Adipose tissue (tissue), 3 donors: ENCODE measurements around the gene ZNF565. TPM values are rescaled to one million over a fixed set of nuclear protein-coding genes. Genes with fewer than 3 reads are reported as not detected.

Source experiments
- H3K27ac ChIP-seq: one replicate; pipeline ENCODE4 v1.5.1; 2013; ENCODE audit warnings: low read depth, low read length
- WGBS, 3 donors: extraction: QIAGEN DNeasy Blood & Tissue Kit; methylation state at CpG; one replicate each; pipeline ENCODE4 v1.1.7; 2013; 5-methylcytosine and 5-hydroxymethylcytosine counted together
- polyA plus RNA-seq, 3 donors: library from polyadenylated mRNA; stranded (reverse); fragments of 200-250 nt; gene quantifications; one replicate each; pipeline ENCODE4 v1.2.3, GENCODE V29; 2013
- donor health status: healthy with polysubstance abuse.
- donor health status: Bipolar disorder and iron deficiency.
- donor health status: healthy.

Gene ZNF565
- polyA plus RNA-seq, 3 donors = 2.5 TPM

GRCh38 chr19:36160821-36161596 is 53.5 kb downstream of the ZNF565 start:
- WGBS, 3 donors = 90 to 95% (median 92%) methylated on average over 7 of the region's 7 CpGs
- no peak overlapping the region for H3K27ac ChIP-seq

GRCh38 chr19:36153126-36153525 is 61.3 kb downstream of the ZNF565 start:
- 91 to 95% (median 93%) methylated on average over 10 of the region's 10 CpGs for WGBS, 3 donors
- no peak overlapping the region for H3K27ac ChIP-seq

- H3K27ac ChIP-seq = peak within 1 kb of the TSS; percentile 35
- 12 to 58% (median 23%) methylated on average over 40 of the region's 40 CpGs for WGBS, 3 donors
These were observed 61.9 kb downstream of the ZNF565 start, which contains the start of gene COX7A1 for GRCh38 chr19:36152352-36153091. Gene COX7A1, minus strand, starts transcription at chr19:36152447. Its CDS starts 40 bp downstream, at chr19:36152407.

GRCh38 chr19:36152019-36152351 is 62.5 kb downstream of the ZNF565 start:
- 28 to 60% (median 32%) methylated on average over 15 to 16 of the region's 16 CpGs for WGBS, 3 donors

GRCh38 chr19:36151144-36152018 is 63.1 kb downstream of the ZNF565 start:
- WGBS, 3 donors = 48 to 65% (median 51%) methylated on average over 42 to 47 of the region's 47 CpGs
- H3K27ac ChIP-seq = peak overlapping the region; percentile 35

More at GRCh38 chr19:36152019-36152351, 62.5 kb downstream of the ZNF565 start:
- H3K27ac ChIP-seq = peak overlapping the region; percentile 35

GRCh38 chr19:36150586-36150985 is 63.9 kb downstream of the ZNF565 start:
- 56 to 65% (median 59%) methylated on average over 5 of the region's 5 CpGs for WGBS, 3 donors

GRCh38 chr19:36149673-36150406 is 64.6 kb downstream of the ZNF565 start:
- H3K27ac ChIP-seq = no peak overlapping the region
- WGBS, 3 donors = 83 to 85% (median 84%) methylated on average over 13 of the region's 13 CpGs

More at GRCh38 chr19:36150586-36150985, 63.9 kb downstream of the ZNF565 start:
- H3K27ac ChIP-seq = no peak overlapping the region

GRCh38 chr19:36144624-36145023 is 69.8 kb downstream of the ZNF565 start:
- H3K27ac ChIP-seq = no peak overlapping the region
- WGBS, 3 donors = 98 to 99% (median 98%) methylated on average over 6 of the region's 6 CpGs

- no peak overlapping the region for H3K27ac ChIP-seq
- 76 to 88% (median 83%) methylated on average over 9 of the region's 9 CpGs for WGBS, 3 donors
These were observed 72.0 kb downstream of the ZNF565 start for GRCh38 chr19:36142496-36142895.

GRCh38 chr19:36142046-36142445 is 72.4 kb downstream of the ZNF565 start:
- 92 to 97% (median 92%) methylated on average over 8 to 14 of the region's 14 CpGs for WGBS, 3 donors
- H3K27ac ChIP-seq = no peak overlapping the region

- WGBS, 3 donors = 21 to 38% (median 35%) methylated on average over 24 to 42 of the region's 42 CpGs
- H3K27ac ChIP-seq = peak overlapping the region; percentile 99
These were observed 73.2 kb downstream of the ZNF565 start for GRCh38 chr19:36141039-36141927.

- 0 to 1% (median 0%) methylated on average over 29 to 31 of the region's 31 CpGs for WGBS, 3 donors
- peak overlapping the region; percentile 99 for H3K27ac ChIP-seq
These were observed 74.0 kb downstream of the ZNF565 start for GRCh38 chr19:36140304-36141038.

GRCh38 chr19:36139473-36140303 is 74.8 kb downstream of the ZNF565 start, which contains the start of gene CAPNS1:
Gene CAPNS1, plus strand, starts transcription at chr19:36140066. Its CDS starts 946 bp downstream, at chr19:36141012.
- 0% methylated on average over 68 to 75 of the region's 75 CpGs for WGBS, 3 donors
- peak within 1 kb of the TSS; percentile 99 for H3K27ac ChIP-seq

- 59 to 67% (median 64%) methylated on average over 7 of the region's 7 CpGs for WGBS, 3 donors
These were observed 75.4 kb downstream of the ZNF565 start for GRCh38 chr19:36139120-36139472.

GRCh38 chr19:36136964-36137686 is 77.3 kb downstream of the ZNF565 start:
- H3K27ac ChIP-seq = no peak overlapping the region
- 59 to 73% (median 65%) methylated on average over 12 of the region's 12 CpGs for WGBS, 3 donors

More at GRCh38 chr19:36139120-36139472, 75.4 kb downstream of the ZNF565 start:
- H3K27ac ChIP-seq = no peak overlapping the region
